HG02798 (cell line): ENCODE data around the gene DNAI4.
A peak's percentile ranks its signal among the peaks of the same experiment; 100 is the strongest.
"Not testable (repeated sequence)": the region's sequence is repeated elsewhere in the genome, so short reads cannot be mapped to it uniquely, and the experiment has no call there.

Experiments
- ATAC-seq: cut with Tn5 transposase; IDR thresholded peaks from one replicate; pipeline ENCODE4 v1.9.1; 2021; ENCODE audit warnings: mild to moderate bottlenecking; ENCODE audit not compliant: unreplicated experiment, poor library complexity

Gene DNAI4

DNA sequence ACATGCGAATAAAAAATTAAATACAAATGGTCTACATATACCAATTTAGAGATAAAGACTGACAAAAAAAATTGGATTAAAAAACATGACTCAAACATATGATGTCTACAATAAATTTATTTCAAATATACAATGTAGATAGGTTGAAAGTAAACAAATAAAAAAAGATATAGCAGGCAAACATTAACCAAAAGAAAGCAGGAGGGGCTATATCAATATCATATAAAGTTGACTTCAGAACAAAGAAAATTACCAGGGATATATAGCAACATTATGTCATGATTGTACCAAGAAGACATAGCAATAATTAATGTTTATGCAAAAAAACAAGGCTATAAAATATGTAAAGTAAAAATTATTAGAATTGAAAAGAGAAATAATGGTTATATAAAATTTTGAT is 73.7 kb downstream of the DNAI4 start:
- ATAC-seq: no peak

DNA sequence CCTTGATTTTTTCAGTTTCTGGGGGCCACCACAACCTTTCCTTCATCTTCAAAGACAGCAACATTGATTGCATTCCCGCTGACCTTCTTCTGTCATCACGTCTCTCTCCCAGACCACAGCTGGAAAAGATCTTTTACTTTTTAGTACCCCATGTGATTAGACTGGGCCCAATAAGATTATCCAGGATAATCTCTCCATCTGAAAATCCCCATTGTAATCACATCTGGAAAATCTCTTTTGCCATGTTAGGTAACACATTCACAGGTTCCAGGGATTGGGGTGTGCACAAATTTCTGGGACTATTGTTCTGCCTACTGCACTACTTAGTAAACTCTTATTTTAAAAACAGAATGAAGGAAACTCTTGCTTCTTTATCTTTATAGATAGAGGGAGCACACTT is 76.5 kb downstream of the DNAI4 start:
- no peak for ATAC-seq

DNA sequence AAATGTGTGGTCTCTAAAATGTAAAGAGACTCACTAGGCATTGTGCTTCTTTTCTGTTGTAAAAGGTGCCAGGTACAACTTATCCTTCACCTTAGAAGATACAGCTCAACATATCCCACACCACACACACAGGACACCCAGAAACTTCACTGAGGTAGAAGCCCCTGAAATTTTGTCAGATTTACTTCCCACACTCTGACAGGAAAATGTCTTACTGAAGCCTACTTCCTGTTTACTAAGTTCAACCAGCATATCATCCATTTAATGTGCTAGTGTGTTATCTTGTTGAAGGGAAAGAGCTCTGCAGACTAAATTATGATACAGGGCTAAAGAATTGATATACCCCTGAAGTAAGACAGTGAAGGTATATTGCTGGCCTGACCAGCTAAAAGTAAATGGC is 83.7 kb downstream of the DNAI4 start:
- no peak for ATAC-seq

DNA sequence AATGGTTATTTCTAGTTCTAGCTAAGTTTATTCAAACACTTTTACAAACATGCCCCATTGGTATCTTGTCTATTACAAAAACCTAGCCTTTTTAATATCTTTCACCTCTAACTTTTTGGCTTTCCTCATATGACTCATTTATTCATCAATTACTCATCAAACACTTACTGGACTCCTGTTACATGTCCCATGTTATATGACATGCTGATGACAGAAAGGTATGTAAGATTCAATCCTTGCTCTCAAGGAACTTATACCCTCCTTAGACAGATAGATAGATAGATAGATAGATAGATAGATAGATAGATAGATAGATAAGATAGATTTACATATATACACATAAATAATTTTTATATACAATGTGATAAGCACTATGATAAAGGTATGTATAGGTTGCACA is 89.7 kb downstream of the DNAI4 start:
- no peak for ATAC-seq

DNA sequence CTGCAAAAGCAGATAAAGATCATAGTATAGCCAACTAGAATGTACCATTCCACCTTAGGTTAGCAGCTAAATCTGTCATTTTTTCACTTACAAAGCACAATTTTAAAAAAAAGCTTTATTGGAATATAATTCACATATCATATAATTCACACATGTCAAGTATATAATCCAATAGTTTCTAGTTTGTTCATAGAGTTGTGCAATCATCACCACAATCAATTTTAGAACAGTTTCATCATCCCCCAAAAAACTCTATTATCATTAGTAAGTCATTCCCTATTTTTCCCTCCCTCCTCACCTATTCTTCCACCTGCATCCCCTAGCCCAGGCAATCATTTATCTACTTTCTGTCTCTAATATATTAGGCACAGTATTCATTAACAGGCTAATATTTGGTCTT is 91.5 kb downstream of the DNAI4 start:
- no peak for ATAC-seq

DNA sequence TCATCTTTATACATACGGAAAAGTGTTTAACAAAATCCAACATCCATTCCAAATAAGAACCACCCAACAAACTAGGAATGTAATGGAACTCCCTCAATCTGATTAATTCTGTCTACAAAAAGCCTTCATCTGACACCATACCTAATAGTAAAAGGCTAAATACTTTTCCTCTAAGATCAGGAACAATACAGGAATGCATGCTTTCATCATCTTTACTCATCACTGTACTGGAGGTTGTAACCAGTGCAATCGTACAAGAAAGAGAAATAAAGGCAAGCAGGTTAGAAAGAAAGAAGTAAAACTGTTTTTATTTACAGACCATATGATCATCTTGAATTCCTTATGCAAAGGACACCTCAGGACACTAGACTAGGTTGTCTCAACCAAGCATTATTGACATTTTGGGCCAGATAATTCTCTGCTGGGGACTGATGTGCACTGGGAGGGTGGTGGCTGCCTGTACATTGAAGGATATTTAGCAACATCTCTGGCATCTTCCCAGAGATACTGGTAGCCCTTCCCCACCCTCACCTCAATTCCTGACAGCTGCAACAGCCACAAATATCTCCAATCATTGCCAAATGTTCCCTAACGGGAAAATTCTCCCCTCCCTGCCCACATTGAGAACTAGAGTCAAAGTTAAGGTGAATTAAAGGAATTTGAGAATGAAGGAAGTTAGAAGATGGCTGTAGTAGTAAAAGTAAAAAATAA is 93.0 kb downstream of the DNAI4 start:
- no peak for ATAC-seq

DNA sequence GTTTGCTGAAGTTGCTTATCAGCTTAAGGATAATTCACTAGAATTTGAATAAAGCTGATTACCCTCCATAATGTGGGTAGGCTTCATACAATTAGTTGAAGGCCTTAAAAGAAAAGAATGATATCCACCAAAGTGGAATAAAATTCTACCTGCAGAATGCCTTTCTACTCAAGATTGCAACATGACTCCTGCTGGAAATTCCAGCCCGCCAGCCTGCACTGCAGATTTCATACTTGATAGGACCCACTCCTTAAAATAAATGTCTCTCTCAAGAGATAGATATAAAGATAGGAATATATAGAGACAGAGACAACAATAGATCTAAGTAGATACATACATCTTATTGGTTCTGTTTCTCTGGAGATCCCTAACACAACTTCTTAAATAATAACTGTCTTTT is 99.9 kb downstream of the DNAI4 start:
- no peak for ATAC-seq

DNA sequence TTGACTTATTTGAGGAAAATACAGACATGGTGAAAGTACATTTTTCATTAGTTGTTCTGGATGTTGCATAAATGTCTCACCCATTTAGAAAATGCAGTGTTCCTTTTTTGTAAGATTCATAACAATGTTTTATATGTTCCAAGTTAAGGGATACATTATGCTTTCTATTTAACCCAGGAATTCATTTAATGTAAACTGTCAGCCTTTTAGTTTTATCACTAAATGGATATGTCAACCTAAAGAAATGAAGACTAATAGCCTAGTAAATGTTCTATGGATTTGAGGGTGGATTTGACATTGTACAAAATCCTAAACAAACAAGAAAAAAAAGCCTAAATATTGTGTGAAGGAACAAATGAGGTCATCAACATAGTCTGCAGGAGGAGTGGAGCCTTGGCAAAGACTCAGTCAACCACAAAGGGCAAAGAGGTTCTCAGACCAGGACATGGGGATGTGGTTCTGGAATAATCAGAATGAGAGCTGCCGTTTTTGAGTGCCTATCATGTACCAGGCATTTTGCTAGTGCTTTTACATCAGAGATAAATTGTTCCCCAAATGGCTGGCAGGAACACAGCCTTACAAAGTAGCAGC is 114.8 kb downstream of the DNAI4 start:
- no peak for ATAC-seq

DNA sequence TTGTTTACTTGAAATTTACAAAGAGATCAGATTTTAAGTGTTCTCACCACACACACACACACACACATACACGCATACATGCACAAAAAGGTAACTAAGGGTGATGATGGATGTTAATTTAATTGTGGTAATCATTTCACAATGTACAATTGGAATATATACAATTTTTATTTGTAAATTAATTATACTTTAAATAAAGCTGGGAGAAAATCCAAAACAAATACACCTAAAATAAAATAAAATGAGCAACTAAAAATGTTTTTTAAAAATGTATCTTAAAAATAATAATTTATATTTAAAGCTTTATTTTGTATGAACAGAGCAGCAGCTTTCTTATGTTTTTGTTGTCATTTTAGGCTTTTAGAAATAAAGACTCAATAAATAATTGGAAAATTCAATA is 115.4 kb downstream of the DNAI4 start:
- no peak for ATAC-seq

DNA sequence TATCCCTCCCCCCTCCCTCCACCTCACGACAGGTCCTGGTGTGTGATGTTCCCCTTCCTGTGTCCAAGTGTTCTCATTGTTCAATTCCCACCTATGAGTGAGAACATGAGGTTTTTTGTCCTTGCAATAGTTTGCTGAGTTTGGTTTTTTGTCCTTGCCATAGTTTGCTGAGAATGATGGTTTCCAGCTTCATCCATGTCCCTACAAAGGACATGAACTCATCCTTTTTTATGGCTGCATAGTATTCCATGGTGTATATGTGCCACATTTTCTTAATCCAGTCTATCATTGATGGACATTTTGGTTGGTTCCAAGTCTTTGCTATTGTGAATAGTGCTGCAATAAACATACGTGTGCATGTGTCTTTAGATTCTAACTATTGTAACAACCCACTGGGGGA is 128.8 kb downstream of the DNAI4 start:
- ATAC-seq: not testable (repeated sequence)

DNA sequence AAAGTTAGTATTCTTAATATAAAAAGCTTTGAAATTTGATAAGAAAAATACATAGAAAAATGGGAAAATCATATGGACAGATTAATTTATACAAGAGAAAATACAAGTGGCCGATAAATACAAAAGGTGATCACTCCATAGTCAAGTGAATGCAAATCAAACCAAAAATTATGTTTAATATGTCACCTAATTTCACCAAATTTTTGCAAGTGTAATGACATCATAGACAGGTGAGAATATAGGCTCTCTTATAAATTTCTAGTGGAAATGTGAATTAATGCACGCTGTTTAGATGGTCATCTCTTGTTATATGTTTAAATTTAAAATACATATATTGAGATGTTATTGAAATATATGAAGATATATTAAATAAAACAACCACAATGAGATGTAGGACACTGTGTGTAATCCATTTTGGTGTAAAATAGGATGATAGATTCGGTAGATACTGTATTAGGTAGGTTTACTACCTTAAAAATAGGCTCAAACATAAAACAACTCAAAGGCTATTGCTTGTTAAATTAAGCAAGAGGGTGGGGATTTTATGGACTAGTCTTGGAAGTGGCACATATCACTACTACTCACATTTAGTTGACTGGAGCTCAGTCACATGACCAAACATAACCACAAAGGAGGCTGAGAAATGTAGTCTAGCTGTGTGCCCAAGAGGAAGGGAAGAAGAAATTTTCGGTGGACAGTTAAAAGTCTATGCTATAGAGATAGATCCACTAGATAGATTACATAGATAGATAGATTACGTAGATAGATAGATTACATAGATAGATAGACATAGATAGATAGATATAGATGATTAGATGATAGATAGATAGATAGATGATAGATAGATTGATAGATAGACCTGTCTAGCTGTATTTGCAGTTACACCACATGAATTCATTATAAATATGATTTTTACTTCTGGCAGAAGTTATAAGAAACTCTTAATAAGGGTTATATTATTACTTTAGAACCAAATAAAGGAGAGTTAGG is 132.7 kb downstream of the DNAI4 start:
- ATAC-seq: no peak

DNA sequence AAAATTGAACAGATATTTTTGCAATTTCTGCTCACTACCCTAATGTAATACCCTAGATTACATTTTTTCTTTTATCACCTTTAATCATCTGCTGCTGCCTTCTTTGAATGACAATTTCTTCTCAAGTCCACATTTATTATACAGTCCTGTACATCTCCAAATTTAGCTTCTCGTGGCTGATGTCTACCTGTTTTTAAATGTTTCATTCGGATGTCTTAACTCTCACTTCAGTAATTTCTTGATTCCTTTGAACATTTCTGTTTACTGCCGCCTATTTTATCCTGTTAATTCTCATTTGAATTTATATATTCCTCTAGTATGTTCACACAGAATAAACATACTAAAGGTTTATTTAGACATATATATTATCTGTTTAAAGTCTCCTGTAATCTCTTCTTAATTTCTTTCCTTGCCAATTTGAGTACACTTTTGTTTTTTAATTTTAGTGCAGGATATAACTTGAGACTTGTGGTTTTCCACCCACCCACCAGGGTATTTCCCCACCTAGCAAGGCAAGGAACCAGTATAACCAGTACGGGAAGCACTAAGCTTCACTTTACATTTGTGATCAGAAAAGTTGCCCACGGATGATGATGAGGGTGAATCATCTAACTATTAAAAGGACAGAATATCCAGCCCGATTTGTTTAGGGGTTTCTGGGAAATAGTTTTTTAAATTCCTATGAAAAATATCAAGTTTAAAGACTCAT is 136.3 kb downstream of the DNAI4 start:
- ATAC-seq: peak; percentile 84

DNA sequence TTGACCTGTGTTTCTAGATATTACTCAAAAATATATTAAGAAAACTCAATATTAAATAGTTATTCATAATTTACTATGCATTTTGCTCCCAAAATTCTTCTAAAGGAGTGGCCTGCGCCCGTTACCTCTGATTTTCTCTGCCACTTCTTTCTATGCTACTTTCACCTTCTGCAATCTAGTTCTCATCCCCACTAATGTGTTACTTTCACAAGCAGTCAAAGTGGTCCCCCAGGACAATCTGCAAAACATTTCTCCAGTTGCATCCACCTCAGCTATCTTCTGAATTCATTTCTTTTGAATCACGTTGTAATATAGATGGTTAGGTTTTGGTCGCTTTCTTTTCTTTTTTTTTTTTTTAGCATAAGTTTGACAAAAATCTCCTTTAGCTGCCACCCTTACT is 137.0 kb downstream of the DNAI4 start:
- ATAC-seq: no peak

DNA sequence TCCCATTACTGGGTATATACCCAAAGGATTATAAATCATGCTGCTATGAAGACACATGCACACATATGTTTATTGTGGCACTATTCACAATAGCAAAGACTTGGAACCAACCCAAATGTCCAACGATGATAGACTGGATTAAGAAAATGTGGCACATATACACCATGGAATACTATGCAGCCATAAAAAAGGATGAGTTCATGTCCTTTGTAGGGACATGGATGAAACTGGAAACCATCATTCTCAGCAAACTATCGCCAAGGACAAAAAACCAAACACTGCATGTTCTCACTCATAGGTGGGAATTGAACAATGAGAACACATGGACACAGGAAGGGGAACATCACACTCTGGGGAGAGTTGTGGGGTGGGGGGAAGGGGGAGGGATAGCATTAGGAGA is 138.9 kb downstream of the DNAI4 start:
- ATAC-seq: not testable (repeated sequence)

DNA sequence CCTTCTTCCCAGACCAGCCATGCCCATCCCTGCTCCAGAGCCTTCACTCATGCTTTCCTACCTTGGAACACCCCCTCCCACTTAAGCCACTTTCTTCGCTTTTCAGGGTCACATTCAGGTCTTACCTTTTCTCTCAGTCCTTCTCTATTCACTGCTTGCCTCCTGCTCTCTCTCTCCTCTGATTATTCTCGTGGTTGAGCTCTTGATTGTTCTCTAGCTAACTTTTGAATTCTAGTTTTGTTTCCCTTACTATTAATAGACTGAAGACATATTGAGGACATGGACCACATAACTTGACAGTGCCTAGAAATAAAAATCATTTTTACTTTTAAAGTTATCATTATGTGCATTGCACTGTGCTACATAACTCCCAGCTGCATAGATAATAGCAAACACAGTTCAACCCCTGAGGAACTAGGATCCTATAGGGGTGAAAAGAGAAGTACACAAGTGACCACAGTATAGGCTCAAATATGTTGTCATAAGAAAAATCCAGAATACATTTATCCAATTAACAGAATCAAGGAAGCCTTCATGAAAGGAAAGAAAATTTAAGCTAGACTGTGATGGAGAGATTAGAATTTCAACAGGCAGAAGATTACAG is 145.1 kb downstream of the DNAI4 start:
- ATAC-seq: no peak

DNA sequence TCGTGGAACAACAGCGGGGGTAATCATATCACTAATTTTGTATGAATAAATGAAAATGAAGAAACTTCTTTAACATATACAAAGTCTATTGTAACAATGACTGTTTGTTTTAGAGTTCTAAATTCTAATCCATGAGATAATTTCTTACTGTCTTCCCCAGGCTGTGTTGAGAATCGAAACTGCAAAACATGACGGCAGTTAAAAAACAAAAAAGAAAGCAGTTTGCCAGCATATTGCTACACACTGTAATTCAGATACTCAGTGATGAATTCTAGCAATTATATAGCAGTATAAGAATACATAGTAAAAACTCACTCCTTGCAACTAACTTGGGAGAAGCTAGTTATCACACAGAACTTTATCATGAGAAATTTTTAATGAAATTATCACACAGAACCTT is 145.7 kb downstream of the DNAI4 start:
- no peak for ATAC-seq

DNA sequence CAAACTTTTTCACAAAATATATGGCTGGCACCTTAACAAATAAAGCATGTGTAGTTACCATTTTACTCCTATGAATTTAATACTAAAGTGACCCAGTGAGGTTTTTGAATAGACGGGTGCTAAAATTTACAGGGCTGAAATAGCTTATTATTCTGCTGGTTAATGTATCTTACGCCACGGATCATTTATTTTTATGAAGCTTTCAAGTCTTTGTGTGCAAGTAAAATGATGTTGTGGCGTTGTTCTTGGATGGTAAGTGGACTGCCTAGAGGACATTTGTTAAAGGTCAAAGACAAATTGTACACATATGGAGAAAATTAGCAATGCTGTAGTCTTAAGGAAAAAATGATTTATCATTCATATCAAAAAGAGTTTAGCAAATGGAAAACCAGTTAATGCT is 146.4 kb downstream of the DNAI4 start:
- ATAC-seq: no peak

DNA sequence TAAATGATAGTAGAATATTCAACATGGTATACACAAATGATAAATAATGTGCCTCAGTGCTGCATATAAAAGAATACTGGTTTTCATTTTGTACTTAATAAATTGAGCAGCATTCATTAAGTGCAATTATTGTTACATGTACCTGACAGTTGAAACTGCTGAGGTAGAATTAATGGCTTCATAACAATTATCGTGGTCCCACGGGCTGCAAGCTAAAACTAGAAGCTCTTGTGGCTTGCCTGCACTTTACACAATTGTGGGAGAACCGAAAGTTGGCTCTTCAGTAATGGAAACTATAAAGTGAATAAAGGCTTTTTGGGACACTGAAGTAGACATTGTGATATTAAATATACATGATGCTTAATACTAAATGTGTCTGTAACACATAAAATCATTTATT is 146.8 kb downstream of the DNAI4 start:
- ATAC-seq: no peak

DNA sequence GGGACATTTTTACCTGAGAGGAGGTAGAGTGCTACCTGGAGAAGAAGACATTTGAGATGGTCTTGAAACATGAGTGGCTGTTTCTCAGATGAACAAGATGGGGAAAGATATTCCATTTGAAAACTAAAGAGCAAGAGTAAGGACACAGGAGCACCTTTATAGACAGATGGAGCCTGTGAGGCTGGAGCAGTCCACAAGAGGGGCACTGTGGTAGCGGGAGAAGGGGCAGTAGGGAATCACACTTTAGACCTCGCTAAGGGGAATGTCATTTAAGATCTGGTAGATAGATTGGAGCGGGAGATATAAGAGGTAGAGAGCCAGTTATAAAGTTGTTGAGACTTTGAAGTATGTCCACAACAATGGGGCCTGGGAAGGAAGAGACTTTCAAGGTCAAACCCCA is 149.0 kb downstream of the DNAI4 start:
- ATAC-seq: no peak

DNA sequence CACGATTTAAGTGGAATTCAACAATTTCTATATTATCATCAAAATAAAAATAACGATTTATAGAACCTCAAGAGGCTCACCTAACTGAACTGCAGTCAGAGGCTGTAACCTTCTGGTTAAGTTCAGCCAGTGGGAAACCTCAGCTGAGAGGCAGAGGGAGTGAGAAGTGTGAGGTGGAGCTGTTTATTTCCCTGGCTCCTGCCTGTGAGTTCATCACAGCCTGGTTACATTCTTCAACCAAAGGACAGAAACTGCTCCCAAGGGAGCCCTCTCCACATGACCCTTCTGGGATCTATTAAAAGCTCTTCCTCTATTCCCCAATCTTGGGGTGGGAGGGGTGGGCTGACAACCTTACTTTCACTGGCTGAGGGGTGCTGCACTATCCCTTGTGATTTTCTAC is 150.2 kb downstream of the DNAI4 start:
- no peak for ATAC-seq
